GM21528 (cell line): ENCODE measurements around the gene TCP1.
"Not testable (repeated sequence)": the region's sequence is repeated elsewhere in the genome, so short reads cannot be mapped to it uniquely, and the experiment has no call there.

Source experiments
- ATAC-seq: cut with Tn5 transposase; IDR thresholded peaks from one replicate; pipeline ENCODE4 v1.9.1; 2021; ENCODE audit warnings: mild to moderate bottlenecking, moderate library complexity; ENCODE audit not compliant: unreplicated experiment, low FRiP score

TCP1 gene

GRCh38 chr6:159789377-159790148 lies at the start of gene TCP1:
Gene TCP1 (minus strand): TSS chr6:159789602. CDS start chr6:159789468, 134 bp downstream.
- peak; percentile 81 for ATAC-seq

- no peak for ATAC-seq
Measured at GRCh38 chr6:159838020-159838744, 48.8 kb upstream of the TCP1 start.

GRCh38 chr6:159837511-159837910 lies 48.1 kb upstream of the TCP1 start:
- no peak for ATAC-seq

GRCh38 chr6:159836718-159837490 lies 47.5 kb upstream of the TCP1 start:
- no peak for ATAC-seq

- no peak for ATAC-seq
Measured at GRCh38 chr6:159833997-159834603, 44.7 kb upstream of the TCP1 start.

- no peak for ATAC-seq
Measured at GRCh38 chr6:159833556-159833955, 44.2 kb upstream of the TCP1 start.

GRCh38 chr6:159832946-159833345 lies 43.5 kb upstream of the TCP1 start:
- ATAC-seq = no peak

GRCh38 chr6:159831373-159831679 lies 41.9 kb upstream of the TCP1 start:
- ATAC-seq = no peak

- no peak for ATAC-seq
Measured at GRCh38 chr6:159830501-159831372, 41.3 kb upstream of the TCP1 start.

- ATAC-seq = peak; percentile 49
Measured at GRCh38 chr6:159829526-159829925, 40.1 kb upstream of the TCP1 start.

- ATAC-seq = no peak
Measured at GRCh38 chr6:159828074-159828473, 38.7 kb upstream of the TCP1 start.

- no peak for ATAC-seq
Measured at GRCh38 chr6:159826968-159827647, 37.7 kb upstream of the TCP1 start.

GRCh38 chr6:159826004-159826403 lies 36.6 kb upstream of the TCP1 start:
- no peak for ATAC-seq

GRCh38 chr6:159824690-159825089 lies 35.3 kb upstream of the TCP1 start:
- ATAC-seq = not testable (repeated sequence)

GRCh38 chr6:159823953-159824352 lies 34.6 kb upstream of the TCP1 start:
- ATAC-seq = no peak

- ATAC-seq = no peak
Measured at GRCh38 chr6:159821726-159822125, 32.3 kb upstream of the TCP1 start.

GRCh38 chr6:159821122-159821521 lies 31.7 kb upstream of the TCP1 start:
- no peak for ATAC-seq

GRCh38 chr6:159819932-159820640 lies 30.7 kb upstream of the TCP1 start:
- ATAC-seq = peak; percentile 79

- ATAC-seq = no peak
Measured at GRCh38 chr6:159819098-159819497, 29.7 kb upstream of the TCP1 start.
